HEK293 (cell line): Measurements from ENCODE around the gene SHISA5.

Source experiments
- BCL11A ChIP-seq: fragments of 450-650 bp; formaldehyde crosslinking; IDR thresholded peaks from 2 replicates; pipeline ENCODE4 v1.5.1; 2016; ENCODE audit warnings: low read depth, missing biosample characterization, missing genetic modification characterization
- KLF7 ChIP-seq: fragments of 450-650 bp; formaldehyde crosslinking; IDR thresholded peaks from 2 replicates; pipeline ENCODE4 v1.5.1; 2016; ENCODE audit warnings: missing biosample characterization, missing genetic modification characterization, borderline replicate concordance
- ZBTB1 ChIP-seq: fragments of 450-650 bp; formaldehyde crosslinking; IDR thresholded peaks from 2 replicates; pipeline ENCODE4 v1.5.1; 2016; ENCODE audit warnings: missing biosample characterization, missing genetic modification characterization
- ZFP41 ChIP-seq: fragments of 450-650 bp; formaldehyde crosslinking; IDR thresholded peaks from 2 replicates; pipeline ENCODE4 v1.5.1; 2016; ENCODE audit warnings: missing biosample characterization, missing genetic modification characterization, borderline replicate concordance
- ZNF341 ChIP-seq: fragments of 450-650 bp; formaldehyde crosslinking; IDR thresholded peaks from 2 replicates; pipeline ENCODE4; 2016; ENCODE audit warnings: low read depth, missing biosample characterization, missing genetic modification characterization
- ZNF768 ChIP-seq: fragments of 450-650 bp; formaldehyde crosslinking; IDR thresholded peaks from 2 replicates; pipeline ENCODE4 v1.5.1; 2018; ENCODE audit warnings: missing biosample characterization, mild to moderate bottlenecking, missing genetic modification characterization
- ZNF830 ChIP-seq: fragments of 450-650 bp; IDR thresholded peaks from 2 replicates; pipeline ENCODE4 v1.5.0; 2018; ENCODE audit warnings: missing biosample characterization, missing genetic modification characterization, low read depth, mild to moderate bottlenecking, moderate library complexity
- TF ChIP-seq, protein P1 (sequence below): fragments of 450-650 bp; formaldehyde crosslinking; IDR thresholded peaks from 2 replicates; pipeline ENCODE4 v1.5.1; 2016; ENCODE audit warnings: missing biosample characterization, missing genetic modification characterization
- TF ChIP-seq, protein P2 (sequence below): fragments of 450-650 bp; formaldehyde crosslinking; IDR thresholded peaks from 2 replicates; pipeline ENCODE4 v1.5.1; 2017; ENCODE audit warnings: missing biosample characterization, missing genetic modification characterization
- TF ChIP-seq, protein P3 (sequence below): fragments of 450-650 bp; formaldehyde crosslinking; IDR thresholded peaks from 2 replicates; pipeline ENCODE4 v1.5.1; 2016; ENCODE audit warnings: missing biosample characterization, missing genetic modification characterization
- TF ChIP-seq, protein P4 (sequence below): fragments of 450-650 bp; formaldehyde crosslinking; IDR thresholded peaks from 2 replicates; pipeline ENCODE4 v1.5.1; 2016; ENCODE audit warnings: missing biosample characterization, missing genetic modification characterization

DNA sequence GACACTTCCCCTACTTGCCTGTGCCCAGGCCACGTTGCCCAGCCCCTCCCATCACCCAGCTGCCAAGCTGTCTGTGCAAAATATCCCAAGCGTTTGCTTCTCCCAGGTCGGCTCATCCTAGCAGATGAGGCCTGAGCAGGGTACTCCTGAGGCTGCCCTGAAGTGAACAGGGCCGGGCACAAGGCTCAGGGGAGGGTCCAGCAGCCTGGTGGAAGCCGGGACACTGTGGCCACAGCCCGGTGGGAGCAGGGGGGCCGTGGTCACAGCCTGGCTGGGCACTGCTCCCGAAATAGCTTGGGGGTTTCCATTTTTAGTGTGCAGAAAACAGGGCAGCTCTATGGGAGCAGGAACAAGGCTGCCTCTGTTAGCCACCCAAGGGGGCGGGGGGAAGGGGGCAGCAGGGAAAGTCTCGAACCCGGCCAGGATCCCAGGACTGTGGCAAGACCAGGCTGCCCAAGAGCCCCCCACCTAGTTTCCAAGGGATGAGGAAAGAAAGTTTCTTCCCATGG, 77.5 kb downstream of the SHISA5 start:
- TF ChIP-seq BCL11A (tag by site-specific recombination) (no peak), ZFP41 (no peak), KLF7 (no peak), ZNF768 (no peak), ZNF341 (tag by site-specific recombination) (no peak), ZBTB1 (tag by site-specific recombination) (no peak), ZNF830 (tag by site-specific recombination) (no peak)
- TF ChIP-seq, protein P1, sequence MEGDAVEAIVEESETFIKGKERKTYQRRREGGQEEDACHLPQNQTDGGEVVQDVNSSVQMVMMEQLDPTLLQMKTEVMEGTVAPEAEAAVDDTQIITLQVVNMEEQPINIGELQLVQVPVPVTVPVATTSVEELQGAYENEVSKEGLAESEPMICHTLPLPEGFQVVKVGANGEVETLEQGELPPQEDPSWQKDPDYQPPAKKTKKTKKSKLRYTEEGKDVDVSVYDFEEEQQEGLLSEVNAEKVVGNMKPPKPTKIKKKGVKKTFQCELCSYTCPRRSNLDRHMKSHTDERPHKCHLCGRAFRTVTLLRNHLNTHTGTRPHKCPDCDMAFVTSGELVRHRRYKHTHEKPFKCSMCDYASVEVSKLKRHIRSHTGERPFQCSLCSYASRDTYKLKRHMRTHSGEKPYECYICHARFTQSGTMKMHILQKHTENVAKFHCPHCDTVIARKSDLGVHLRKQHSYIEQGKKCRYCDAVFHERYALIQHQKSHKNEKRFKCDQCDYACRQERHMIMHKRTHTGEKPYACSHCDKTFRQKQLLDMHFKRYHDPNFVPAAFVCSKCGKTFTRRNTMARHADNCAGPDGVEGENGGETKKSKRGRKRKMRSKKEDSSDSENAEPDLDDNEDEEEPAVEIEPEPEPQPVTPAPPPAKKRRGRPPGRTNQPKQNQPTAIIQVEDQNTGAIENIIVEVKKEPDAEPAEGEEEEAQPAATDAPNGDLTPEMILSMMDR (tag by site-specific recombination), result no peak
- TF ChIP-seq, protein P2, sequence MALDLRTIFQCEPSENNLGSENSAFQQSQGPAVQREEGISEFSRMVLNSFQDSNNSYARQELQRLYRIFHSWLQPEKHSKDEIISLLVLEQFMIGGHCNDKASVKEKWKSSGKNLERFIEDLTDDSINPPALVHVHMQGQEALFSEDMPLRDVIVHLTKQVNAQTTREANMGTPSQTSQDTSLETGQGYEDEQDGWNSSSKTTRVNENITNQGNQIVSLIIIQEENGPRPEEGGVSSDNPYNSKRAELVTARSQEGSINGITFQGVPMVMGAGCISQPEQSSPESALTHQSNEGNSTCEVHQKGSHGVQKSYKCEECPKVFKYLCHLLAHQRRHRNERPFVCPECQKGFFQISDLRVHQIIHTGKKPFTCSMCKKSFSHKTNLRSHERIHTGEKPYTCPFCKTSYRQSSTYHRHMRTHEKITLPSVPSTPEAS (tag by site-specific recombination), result no peak
- TF ChIP-seq, protein P3, sequence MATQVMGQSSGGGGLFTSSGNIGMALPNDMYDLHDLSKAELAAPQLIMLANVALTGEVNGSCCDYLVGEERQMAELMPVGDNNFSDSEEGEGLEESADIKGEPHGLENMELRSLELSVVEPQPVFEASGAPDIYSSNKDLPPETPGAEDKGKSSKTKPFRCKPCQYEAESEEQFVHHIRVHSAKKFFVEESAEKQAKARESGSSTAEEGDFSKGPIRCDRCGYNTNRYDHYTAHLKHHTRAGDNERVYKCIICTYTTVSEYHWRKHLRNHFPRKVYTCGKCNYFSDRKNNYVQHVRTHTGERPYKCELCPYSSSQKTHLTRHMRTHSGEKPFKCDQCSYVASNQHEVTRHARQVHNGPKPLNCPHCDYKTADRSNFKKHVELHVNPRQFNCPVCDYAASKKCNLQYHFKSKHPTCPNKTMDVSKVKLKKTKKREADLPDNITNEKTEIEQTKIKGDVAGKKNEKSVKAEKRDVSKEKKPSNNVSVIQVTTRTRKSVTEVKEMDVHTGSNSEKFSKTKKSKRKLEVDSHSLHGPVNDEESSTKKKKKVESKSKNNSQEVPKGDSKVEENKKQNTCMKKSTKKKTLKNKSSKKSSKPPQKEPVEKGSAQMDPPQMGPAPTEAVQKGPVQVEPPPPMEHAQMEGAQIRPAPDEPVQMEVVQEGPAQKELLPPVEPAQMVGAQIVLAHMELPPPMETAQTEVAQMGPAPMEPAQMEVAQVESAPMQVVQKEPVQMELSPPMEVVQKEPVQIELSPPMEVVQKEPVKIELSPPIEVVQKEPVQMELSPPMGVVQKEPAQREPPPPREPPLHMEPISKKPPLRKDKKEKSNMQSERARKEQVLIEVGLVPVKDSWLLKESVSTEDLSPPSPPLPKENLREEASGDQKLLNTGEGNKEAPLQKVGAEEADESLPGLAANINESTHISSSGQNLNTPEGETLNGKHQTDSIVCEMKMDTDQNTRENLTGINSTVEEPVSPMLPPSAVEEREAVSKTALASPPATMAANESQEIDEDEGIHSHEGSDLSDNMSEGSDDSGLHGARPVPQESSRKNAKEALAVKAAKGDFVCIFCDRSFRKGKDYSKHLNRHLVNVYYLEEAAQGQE (tag by site-specific recombination), result no peak
- TF ChIP-seq, protein P4, sequence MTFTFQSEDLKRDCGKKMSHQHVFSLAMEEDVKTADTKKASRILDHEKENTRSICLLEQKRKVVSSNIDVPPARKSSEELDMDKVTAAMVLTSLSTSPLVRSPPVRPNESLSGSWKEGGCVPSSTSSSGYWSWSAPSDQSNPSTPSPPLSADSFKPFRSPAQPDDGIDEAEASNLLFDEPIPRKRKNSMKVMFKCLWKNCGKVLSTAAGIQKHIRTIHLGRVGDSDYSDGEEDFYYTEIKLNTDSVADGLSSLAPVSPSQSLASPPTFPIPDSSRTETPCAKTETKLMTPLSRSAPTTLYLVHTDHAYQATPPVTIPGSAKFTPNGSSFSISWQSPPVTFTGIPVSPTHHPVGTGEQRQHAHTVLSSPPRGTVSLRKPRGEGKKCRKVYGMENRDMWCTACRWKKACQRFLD, result no peak
